Femur (tissue), 1 donor: Measurements from ENCODE around the gene EMSY.

ENCODE experiments used
- DNase-seq: peaks from one replicate; pipeline ENCODE4 v3.0.0-alpha.2; 2017

EMSY gene

GRCh38 chr11:76597533-76598425 lies 153.0 kb downstream of the EMSY start:
- DNase-seq, result no peak

GRCh38 chr11:76598426-76598839 lies 153.6 kb downstream of the EMSY start:
- no peak for DNase-seq

- DNase-seq, result no peak
Measured at GRCh38 chr11:76599041-76600013, 154.5 kb downstream of the EMSY start.

GRCh38 chr11:76600124-76600655 lies 155.4 kb downstream of the EMSY start:
- DNase-seq, result no peak

- no peak for DNase-seq
Measured at GRCh38 chr11:76601272-76601671, 156.5 kb downstream of the EMSY start.

GRCh38 chr11:76601724-76602123 lies 156.9 kb downstream of the EMSY start:
- DNase-seq, result no peak

- peak; percentile 71 for DNase-seq
Measured at GRCh38 chr11:76602431-76602861, 157.6 kb downstream of the EMSY start.
